Suprapubic skin (tissue), 4 donors: Measurements from ENCODE around the gene ERC2.

Source experiments
- POLR2A ChIP-seq, 2 donors: fragments of 450-650 bp; IDR thresholded peaks; one replicate each; pipeline ENCODE4 v1.6.1; 2017; ENCODE audit warnings: antibody characterized with exemption in 2 of 2, mild to moderate bottlenecking in 2 of 2, moderate library complexity in 2 of 2
- POLR2AphosphoS5 ChIP-seq, 3 donors: sonication (generic); formaldehyde crosslinking; IDR thresholded peaks; one replicate each; pipeline ENCODE4 v1.6.1; 2017; ENCODE audit warnings: antibody characterized with exemption in 3 of 3
- TF ChIP-seq, protein P1 (sequence below), 2 donors: fragments of 200-600 bp in 1 of 2; fragments of 450-650 bp in 1 of 2; sonication (generic) in 1 of 2; IDR thresholded peaks; one replicate each; pipeline ENCODE4 v1.5.1; 2016 to 2019; ENCODE audit warnings: antibody characterized with exemption in 2 of 2, mild to moderate bottlenecking in 1 of 2, moderate library complexity in 1 of 2

DNA sequence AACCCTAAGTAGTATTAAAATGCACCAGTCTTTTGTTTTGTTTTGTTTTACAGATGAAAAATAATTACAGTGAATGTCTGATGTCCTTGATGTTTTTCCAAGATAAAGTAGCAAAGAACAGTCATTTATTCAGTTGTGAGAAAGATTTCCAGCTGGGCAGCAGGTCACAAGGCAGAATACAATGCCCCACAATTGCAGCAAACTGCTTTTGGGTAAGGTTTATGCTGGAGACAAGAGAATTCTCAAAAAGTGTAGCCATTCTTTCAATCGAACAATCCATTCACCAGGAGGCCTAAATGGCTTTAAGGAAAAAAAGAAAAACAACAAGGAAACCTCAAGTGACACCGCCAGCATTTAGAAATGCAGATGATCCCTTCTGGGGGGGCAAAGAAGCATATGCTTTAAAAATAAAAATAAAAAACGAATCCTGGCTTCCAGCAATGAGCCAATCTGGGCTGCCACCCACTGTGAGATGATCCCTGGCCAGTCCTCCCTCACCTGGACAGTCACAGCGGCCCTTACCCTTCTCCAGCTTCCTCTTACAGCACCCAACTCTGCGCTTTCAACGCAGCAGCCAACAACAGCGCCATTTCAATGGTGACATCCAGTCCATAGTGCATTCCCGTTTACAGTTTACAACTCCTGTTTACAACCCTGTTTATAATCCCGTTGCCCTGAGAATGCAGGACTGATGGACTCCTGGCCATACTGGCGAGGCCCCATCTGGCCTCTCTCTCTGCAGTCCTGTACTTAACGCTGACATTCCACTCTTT is 955.5 kb downstream of the ERC2 start:
- TF ChIP-seq POLR2AphosphoS5 (IDR thresholded peaks at IDR 0.05) (no peak), POLR2A (IDR thresholded peaks at IDR 0.05) (no peak)
- TF ChIP-seq, protein P1, sequence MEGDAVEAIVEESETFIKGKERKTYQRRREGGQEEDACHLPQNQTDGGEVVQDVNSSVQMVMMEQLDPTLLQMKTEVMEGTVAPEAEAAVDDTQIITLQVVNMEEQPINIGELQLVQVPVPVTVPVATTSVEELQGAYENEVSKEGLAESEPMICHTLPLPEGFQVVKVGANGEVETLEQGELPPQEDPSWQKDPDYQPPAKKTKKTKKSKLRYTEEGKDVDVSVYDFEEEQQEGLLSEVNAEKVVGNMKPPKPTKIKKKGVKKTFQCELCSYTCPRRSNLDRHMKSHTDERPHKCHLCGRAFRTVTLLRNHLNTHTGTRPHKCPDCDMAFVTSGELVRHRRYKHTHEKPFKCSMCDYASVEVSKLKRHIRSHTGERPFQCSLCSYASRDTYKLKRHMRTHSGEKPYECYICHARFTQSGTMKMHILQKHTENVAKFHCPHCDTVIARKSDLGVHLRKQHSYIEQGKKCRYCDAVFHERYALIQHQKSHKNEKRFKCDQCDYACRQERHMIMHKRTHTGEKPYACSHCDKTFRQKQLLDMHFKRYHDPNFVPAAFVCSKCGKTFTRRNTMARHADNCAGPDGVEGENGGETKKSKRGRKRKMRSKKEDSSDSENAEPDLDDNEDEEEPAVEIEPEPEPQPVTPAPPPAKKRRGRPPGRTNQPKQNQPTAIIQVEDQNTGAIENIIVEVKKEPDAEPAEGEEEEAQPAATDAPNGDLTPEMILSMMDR (IDR thresholded peaks at IDR 0.05) = no peak
